IMR-90 (cell line): ENCODE results near the gene CACNA1I. TPM values are rescaled to one million over a fixed set of nuclear protein-coding genes. Genes with fewer than 3 reads are reported as not detected.

Experiments used
- ATAC-seq: fragments of 200-7000 bp; cut with Tn5 transposase; 2 replicates; pipeline ENCODE4 v1.9.1; 2020; ENCODE audit warnings: low read depth, mild to moderate bottlenecking, moderate library complexity
- BruUV-seq: library from RNA; stranded (reverse); fragments of 400-500 nt; replicated peaks from 2 replicates; lab custom pipeline; 2021; lab: Mats Ljungman, UMichigan
- CTCF ChIA-PET: fragments of 300-600 bp; formaldehyde crosslinking; extraction: SDS; loops from one replicate; lab custom pipeline; 2021; ENCODE audit warnings: antibody characterized with exemption; lab: Yijun Ruan, JAX
- POLR2A ChIA-PET: fragments of 300-600 bp; sonication (Branson Sonifier 250); formaldehyde crosslinking; loops from one replicate; lab custom pipeline; 2022; ENCODE audit warnings: antibody characterized with exemption; ENCODE audit not compliant: unreplicated experiment; lab: Charles Lee
- DNase-seq: peaks from one replicate; pipeline ENCODE4 v3.0.0; 2013
- H2AFZ ChIP-seq: replicated peaks from 2 replicates; pipeline ENCODE3; 2013; ENCODE audit warnings: low read length, mild to moderate bottlenecking; ENCODE audit not compliant: poor library complexity
- H2AK5ac ChIP-seq: 2 replicates; pipeline ENCODE4 v1.6.1; 2013; ENCODE audit warnings: low read depth, low read length, inconsistent platforms
- H2AK9ac ChIP-seq: replicated peaks from 2 replicates; pipeline ENCODE3; 2013; ENCODE audit warnings: mild to moderate bottlenecking, low read depth, low read length, moderate library complexity; ENCODE audit not compliant: poor library complexity
- H2BK120ac ChIP-seq: 2 replicates; pipeline ENCODE4 v1.6.1; 2013; ENCODE audit warnings: low read depth, low read length, inconsistent platforms
- H2BK15ac ChIP-seq: 3 replicates; pipeline ENCODE4 v1.6.1; 2013; ENCODE audit warnings: low read depth, low read length, inconsistent platforms
- H2BK20ac ChIP-seq: 2 replicates; pipeline ENCODE4 v1.6.1; 2013; ENCODE audit warnings: low read depth, mild to moderate bottlenecking, inconsistent platforms, low read length, moderate library complexity
- H2BK5ac ChIP-seq: 2 replicates; pipeline ENCODE4 v1.6.1; 2013; ENCODE audit warnings: mild to moderate bottlenecking, low read depth, low read length, inconsistent platforms; ENCODE audit not compliant: poor library complexity, severe bottlenecking
- H3K14ac ChIP-seq: replicated peaks from 2 replicates; pipeline ENCODE4 v1.6.1; 2013; ENCODE audit warnings: low read depth, low read length, inconsistent platforms
- H3K18ac ChIP-seq: 2 replicates; pipeline ENCODE4 v1.6.1; 2013; ENCODE audit warnings: low read depth, low read length, control low read depth
- H3K23ac ChIP-seq: 2 replicates; pipeline ENCODE4 v1.6.1; 2013; ENCODE audit warnings: low read depth, low read length, inconsistent platforms
- H3K27ac ChIP-seq: 2 replicates; pipeline ENCODE4 v1.5.1; 2013; ENCODE audit warnings: mild to moderate bottlenecking, control low read depth, low read length; ENCODE audit not compliant: insufficient read depth
- H3K27me3 ChIP-seq: 2 replicates; pipeline ENCODE4 v1.6.1; 2013; ENCODE audit warnings: low read length; ENCODE audit not compliant: control insufficient read depth, insufficient read depth
- H3K36me3 ChIP-seq: 2 replicates; pipeline ENCODE4 v1.6.1; 2013; ENCODE audit warnings: low read length, mixed read lengths; ENCODE audit not compliant: control insufficient read depth, insufficient read depth
- H3K4ac ChIP-seq: 2 replicates; pipeline ENCODE4 v1.6.1; 2013; ENCODE audit warnings: low read depth, low read length, inconsistent platforms
- H3K4me1 ChIP-seq: 2 replicates; pipeline ENCODE4 v1.6.1; 2013; ENCODE audit warnings: low read length, mixed read lengths; ENCODE audit not compliant: control insufficient read depth, insufficient read depth
- H3K4me2 ChIP-seq: 2 replicates; pipeline ENCODE4 v1.6.1; 2013; ENCODE audit warnings: low read depth, mild to moderate bottlenecking, control low read depth, low read length, moderate library complexity
- H3K4me3 ChIP-seq: 2 replicates; pipeline ENCODE4 v1.5.1; 2013; ENCODE audit warnings: low read depth, mild to moderate bottlenecking, control low read depth, low read length, moderate library complexity; ENCODE audit not compliant: insufficient read depth
- H3K56ac ChIP-seq: 2 replicates; pipeline ENCODE4 v1.6.1; 2013; ENCODE audit warnings: low read length, inconsistent platforms; ENCODE audit not compliant: insufficient read depth; ENCODE audit errors: extremely low read depth
- H3K79me1 ChIP-seq, 2 experiments: 2 replicates each; pipeline ENCODE4 v1.6.1; 2013; ENCODE audit warnings: low read length in 2 of 2, inconsistent platforms in 1 of 2, low read depth in 1 of 2
- H3K9ac ChIP-seq: 2 replicates; pipeline ENCODE4 v1.6.1; 2013; ENCODE audit warnings: low read depth, low read length, control low read depth
- H3K9me1 ChIP-seq: 2 replicates; pipeline ENCODE4 v1.6.1; 2013; ENCODE audit warnings: low read length, inconsistent platforms; ENCODE audit not compliant: insufficient read depth
- H3K9me3 ChIP-seq: 2 replicates; pipeline ENCODE4 v1.6.1; 2013; ENCODE audit warnings: low read length; ENCODE audit not compliant: control insufficient read depth, insufficient read depth
- H4K20me1 ChIP-seq: 2 replicates; pipeline ENCODE4 v1.6.1; 2013; ENCODE audit warnings: low read length, inconsistent platforms; ENCODE audit not compliant: insufficient read depth
- H4K5ac ChIP-seq: 2 replicates; pipeline ENCODE4 v1.6.1; 2013; ENCODE audit warnings: mild to moderate bottlenecking, low read depth, low read length, control low read depth
- H4K8ac ChIP-seq, 2 experiments: 2 replicates each; pipeline ENCODE4 v1.6.1; 2013; ENCODE audit warnings: low read depth in 2 of 2, low read length in 2 of 2, control low read depth in 1 of 2, inconsistent platforms in 1 of 2
- H4K91ac ChIP-seq: 2 replicates; pipeline ENCODE4 v1.6.1; 2013; ENCODE audit warnings: low read depth, low read length, inconsistent platforms; ENCODE audit not compliant: insufficient read depth
- CHD1 ChIP-seq: IDR thresholded peaks from 2 replicates; pipeline ENCODE4 v1.6.1; 2012; ENCODE audit warnings: low read depth, low read length, improper control_type of control experiment
- CTCF ChIP-seq: conservative IDR thresholded peaks from 2 replicates; pipeline ENCODE4 v1.5.1; 2012; ENCODE audit warnings: mild to moderate bottlenecking, low read depth, low read length, improper control_type of control experiment
- ELK1 ChIP-seq: fragments of 150-350 bp; IDR thresholded peaks from 2 replicates; pipeline ENCODE4 v1.6.1; 2016; ENCODE audit warnings: low read depth, mild to moderate bottlenecking, low read length, moderate library complexity, borderline replicate concordance
- MAFK ChIP-seq: IDR thresholded peaks from 2 replicates; pipeline ENCODE4 v1.6.1; 2012; ENCODE audit warnings: low read depth, low read length, improper control_type of control experiment
- MAZ ChIP-seq: IDR thresholded peaks from 2 replicates; pipeline ENCODE4 v1.6.1; 2012; ENCODE audit warnings: low read depth, mild to moderate bottlenecking, low read length, improper control_type of control experiment, moderate library complexity, borderline replicate concordance
- MXI1 ChIP-seq: IDR thresholded peaks from 2 replicates; pipeline ENCODE4 v1.6.1; 2012; ENCODE audit warnings: low read depth, mild to moderate bottlenecking, low read length, moderate library complexity, borderline replicate concordance
- RAD21 ChIP-seq: IDR thresholded peaks from 2 replicates; pipeline ENCODE4 v1.6.1; 2012; ENCODE audit warnings: low read length, improper control_type of control experiment
- SMC3 ChIP-seq: fragments of 150-350 bp; IDR thresholded peaks from 2 replicates; pipeline ENCODE4 v1.6.1; 2016; ENCODE audit warnings: low read depth, mild to moderate bottlenecking, antibody characterized with exemption, low read length, moderate library complexity
- WGBS, 2 experiments: methylation state at CpG; one replicate each; pipeline versions ENCODE4 v1.1.5 to v1.1.7; 2013; ENCODE audit warnings: missing lambda C conversion rate in 2 of 2; ENCODE audit not compliant: insufficient read length in 1 of 2; ENCODE audit errors: extremely low coverage in 2 of 2; 5-methylcytosine and 5-hydroxymethylcytosine counted together
- dilution Hi-C: fragments of 300-500 bp; cut with HindIII; formaldehyde crosslinking; loops from one replicate; pipeline ENCODE4 v1.14.3; 2018; ENCODE audit warnings: low sequenced_read_pairs; ENCODE audit not compliant: unreplicated experiment
- in situ Hi-C: fragments of 300-500 bp; cut with MboI; formaldehyde crosslinking; loops from 3 replicates; pipeline ENCODE4 v1.14.3; 2019; ENCODE audit warnings: low sequenced_read_pairs, inconsistent platforms, mixed read lengths
- intact Hi-C: fragments of 100-400 bp; cut with micrococcal nuclease; formaldehyde crosslinking; loops from 2 replicates; pipeline ENCODE4 v1.10.0; 2022
- polyA plus RNA-seq, 3 experiments: library from polyadenylated mRNA; depleted of rRNA; stranded (reverse); fragments of >200 nt; gene quantifications; 2 replicates each; pipeline ENCODE4 v1.2.3, GENCODE V29; 2012; ENCODE audit warnings: low replicate concordance in 1 of 3
- total RNA-seq: library from RNA; depleted of rRNA; stranded (reverse); fragments of >200 nt; gene quantifications from 2 replicates; pipeline ENCODE4 v1.2.3, GENCODE V29; 2012

Gene CACNA1I
- total and polyA plus RNA-seq, 2 of the 4 experiments (the other 2 are of a cell fraction), result under 0.01 to 0.02 TPM

- peak; percentile 73 for ATAC-seq
- H3K4me3 ChIP-seq, result no peak overlapping the region; the same call in 1 of the 2 replicates
- no peaks in the 10 kb centered on the region for H3K9me1 ChIP-seq
- BruUV-seq, result no TSS peak
- intact Hi-C loops (loop anchor here (5.0 kb wide), 1 partner anchor 250 kb away; no protein-coding TSS in a partner anchor), dilution Hi-C loops (no loop called here), in situ Hi-C loops (no loop called here)
- ChIA-PET POLR2A (no interaction called here), CTCF (interaction anchor here (1.0 kb wide), 1 partner anchor 369 kb away, joined by 3 read pairs; no protein-coding TSS in a partner anchor)
- no peaks in the 10 kb centered on the region for H3K79me1 ChIP-seq
- H4K8ac ChIP-seq, result no peak overlapping the region
- peaks cover 79% of the 10 kb centered on the region for H3K27me3 ChIP-seq
- H2BK5ac ChIP-seq, result no peak overlapping the region
- no peak overlapping the region for H3K9ac ChIP-seq
- H4K91ac ChIP-seq, result no peak overlapping the region
- no peak overlapping the region for H2BK15ac ChIP-seq
- H4K5ac ChIP-seq, result no peak overlapping the region
- H3K9me3 ChIP-seq, result no peaks in the 10 kb centered on the region
- H3K14ac ChIP-seq, result no peak overlapping the region
- H3K23ac ChIP-seq, result no peak overlapping the region
- H3K18ac ChIP-seq, result no peak overlapping the region
- WGBS, 2 experiments, result 0% methylated on average over 30 of the region's 72 CpGs; no CpG with 5 or more reads in 1 of the 2 experiments
- no peak overlapping the region for H3K56ac ChIP-seq
- peak overlapping the region; percentile 51 for H2AFZ ChIP-seq
- no peaks in the 10 kb centered on the region for H3K36me3 ChIP-seq
- peak; percentile 7 for DNase-seq
- H2BK120ac ChIP-seq, result no peak overlapping the region
- no peak overlapping the region for H3K27ac ChIP-seq
- TF ChIP-seq RAD21 (peak; percentile 50), MAFK (no peak), CTCF (peak; percentile 39), CHD1 (no peak), MXI1 (no peak), ELK1 (no peak), MAZ (no peak), SMC3 (peak; percentile 23; the same call in 1 of the 2 replicates)
- no peak overlapping the region for H2BK20ac ChIP-seq
- no peak overlapping the region for H3K4me2 ChIP-seq
- H4K20me1 ChIP-seq, result no peaks in the 10 kb centered on the region
- H2AK9ac ChIP-seq, result peak overlapping the region; percentile 42
- H3K4me1 ChIP-seq, result peaks cover 2% of the 10 kb centered on the region; the same call in 1 of the 2 replicates
- H3K4ac ChIP-seq, result no peak overlapping the region
- no peak overlapping the region for H2AK5ac ChIP-seq
Observed at GRCh38 chr22:39556970-39557841, 13.3 kb upstream of the CACNA1I start.
